Karpas-422 (cell line): ENCODE data around the gene RABGAP1L. TPM values are rescaled to one million over a fixed set of nuclear protein-coding genes. Genes with fewer than 3 reads are reported as not detected.

ENCODE experiments used
- DNase-seq: peaks from one replicate; pipeline ENCODE4 v3.0.0-alpha.2; 2015
- H2AFZ ChIP-seq: fragments of 200-600 bp; sonication (generic); 2 replicates; pipeline ENCODE4 v1.6.1; 2014; ENCODE audit warnings: antibody characterized with exemption, low read length, mixed read lengths
- H3K27ac ChIP-seq: fragments of 200-600 bp; sonication (generic); 2 replicates; pipeline ENCODE4 v1.5.1; 2014; ENCODE audit warnings: mild to moderate bottlenecking, low read length, moderate library complexity
- H3K27me3 ChIP-seq: fragments of 200-600 bp; sonication (generic); 2 replicates; pipeline ENCODE4 v1.6.1; 2014; ENCODE audit warnings: low read length, mixed read lengths
- H3K36me3 ChIP-seq: fragments of 200-600 bp; sonication (generic); 2 replicates; pipeline ENCODE4 v1.6.1; 2014; ENCODE audit warnings: low read length, mixed read lengths; ENCODE audit not compliant: insufficient read depth
- H3K4me1 ChIP-seq: fragments of 200-600 bp; sonication (generic); 2 replicates; pipeline ENCODE4 v1.6.1; 2014; ENCODE audit warnings: mild to moderate bottlenecking, low read length, mixed read lengths
- H3K4me2 ChIP-seq: fragments of 200-600 bp; sonication (generic); 2 replicates; pipeline ENCODE4 v1.6.1; 2014; ENCODE audit warnings: low read length, low read depth, mild to moderate bottlenecking; ENCODE audit not compliant: poor library complexity, severe bottlenecking
- H3K4me3 ChIP-seq: fragments of 200-600 bp; sonication (generic); 2 replicates; pipeline ENCODE4 v1.5.1; 2014; ENCODE audit warnings: mild to moderate bottlenecking, antibody characterized with exemption, low read length, mixed read lengths
- H3K79me2 ChIP-seq: fragments of 200-600 bp; sonication (generic); 2 replicates; pipeline ENCODE4 v1.6.1; 2014; ENCODE audit warnings: mild to moderate bottlenecking, low read length, mixed read lengths
- H3K9ac ChIP-seq: fragments of 200-600 bp; sonication (generic); 2 replicates; pipeline ENCODE4 v1.6.0; 2014; ENCODE audit warnings: low read length
- H3K9me2 ChIP-seq: fragments of 200-600 bp; sonication (generic), shearing (Covaris generic); replicated peaks from 2 replicates; pipeline ENCODE4 v1.6.0; 2014; ENCODE audit warnings: mild to moderate bottlenecking, low read length, moderate library complexity; ENCODE audit not compliant: insufficient read depth
- H3K9me3 ChIP-seq: fragments of 300-700, 200-600 bp; sonication (generic); 2 replicates; pipeline ENCODE4 v1.6.1; 2014; ENCODE audit warnings: low read length, mixed read lengths
- H4K20me1 ChIP-seq: fragments of 200-600 bp; sonication (generic); 2 replicates; pipeline ENCODE4 v1.6.1; 2014; ENCODE audit warnings: mild to moderate bottlenecking, antibody characterized with exemption, low read length, low read depth; ENCODE audit not compliant: insufficient read depth
- total RNA-seq: library from RNA; depleted of rRNA; stranded (reverse); fragments of >200 nt; shearing (Covaris generic); gene quantifications from 2 replicates; pipeline ENCODE4 v1.2.3, GENCODE V29; 2014; ENCODE audit warnings: low replicate concordance

Gene RABGAP1L
- total RNA-seq, 1 experiment from 2014 or later: 28.9 TPM

GRCh38 chr1:174657893-174658292, 498.6 kb downstream of the RABGAP1L start:
- H3K79me2 ChIP-seq: no peaks in the 10 kb centered on the region
- H2AFZ ChIP-seq: no peak overlapping the region
- H3K27ac ChIP-seq: no peak overlapping the region
- H3K27me3 ChIP-seq: no peaks in the 10 kb centered on the region
- no peaks in the 10 kb centered on the region for H3K9me3 ChIP-seq
- no peak overlapping the region for H3K4me3 ChIP-seq
- H4K20me1 ChIP-seq: no peaks in the 10 kb centered on the region
- no peak for DNase-seq
- H3K4me1 ChIP-seq: no peaks in the 10 kb centered on the region
- H3K9ac ChIP-seq: no peak overlapping the region
- no peak overlapping the region for H3K4me2 ChIP-seq
- H3K9me2 ChIP-seq: no peaks in the 10 kb centered on the region
- H3K36me3 ChIP-seq: no peaks in the 10 kb centered on the region

GRCh38 chr1:174659823-174660222, 500.5 kb downstream of the RABGAP1L start:
- DNase-seq: no peak
- H3K27ac ChIP-seq: no peak overlapping the region
- H2AFZ ChIP-seq: no peak overlapping the region
- no peaks in the 10 kb centered on the region for H3K27me3 ChIP-seq
- no peaks in the 10 kb centered on the region for H3K36me3 ChIP-seq
- H3K9me2 ChIP-seq: no peaks in the 10 kb centered on the region
- H3K4me3 ChIP-seq: no peak overlapping the region
- H3K4me1 ChIP-seq: no peaks in the 10 kb centered on the region
- no peaks in the 10 kb centered on the region for H3K79me2 ChIP-seq
- no peaks in the 10 kb centered on the region for H3K9me3 ChIP-seq
- no peak overlapping the region for H3K9ac ChIP-seq
- no peaks in the 10 kb centered on the region for H4K20me1 ChIP-seq
- H3K4me2 ChIP-seq: no peak overlapping the region

DNA sequence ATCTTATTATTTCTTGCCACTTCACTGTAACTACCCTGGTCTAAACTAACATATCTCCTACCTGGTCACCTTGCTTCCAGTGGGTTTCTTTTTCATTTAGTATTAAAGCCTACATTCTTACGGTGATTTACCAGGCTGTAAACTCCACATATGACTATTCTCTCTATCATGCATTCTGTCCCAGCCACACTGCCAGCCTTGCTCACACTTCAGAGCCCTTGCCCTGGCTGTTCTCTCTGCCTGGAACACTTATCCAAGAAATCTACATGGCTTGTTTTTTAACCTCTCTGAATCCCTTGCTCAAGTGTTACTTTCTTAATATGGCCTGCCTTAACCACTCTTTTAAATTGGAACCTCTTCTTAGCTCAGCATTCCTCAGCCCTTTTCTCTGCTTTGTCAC, 501.2 kb downstream of the RABGAP1L start:
- Histone ChIP-seq H3K9me3 (no peaks in the 10 kb centered on the region), H3K27ac (no peak overlapping the region), H3K27me3 (no peaks in the 10 kb centered on the region), H3K36me3 (no peaks in the 10 kb centered on the region), H3K4me1 (no peaks in the 10 kb centered on the region), H3K4me3 (no peak overlapping the region), H3K4me2 (no peak overlapping the region), H3K9ac (no peak overlapping the region), H3K9me2 (no peaks in the 10 kb centered on the region), H3K79me2 (no peaks in the 10 kb centered on the region), H4K20me1 (no peaks in the 10 kb centered on the region), H2AFZ (no peak overlapping the region)
- no peak for DNase-seq

DNA sequence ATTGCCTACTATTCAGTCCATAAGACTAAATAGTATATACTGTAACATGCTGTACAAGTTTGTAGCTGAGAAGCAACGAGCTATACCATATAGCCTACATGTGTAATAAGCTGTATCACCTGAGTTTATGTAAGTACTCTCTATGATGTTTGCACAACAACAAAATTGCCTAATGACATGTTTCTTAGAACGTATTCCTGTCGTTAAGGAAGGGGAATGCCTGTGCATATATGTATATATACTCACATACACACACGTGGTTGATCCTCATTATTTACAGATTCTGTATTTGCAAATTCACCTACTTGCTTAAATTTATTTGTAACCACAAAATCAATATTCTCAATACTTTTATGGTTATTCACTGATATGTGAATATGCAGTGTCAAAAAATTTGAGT, 504.0 kb downstream of the RABGAP1L start:
- Histone ChIP-seq H3K27ac (no peak overlapping the region), H3K9ac (no peak overlapping the region), H3K36me3 (no peaks in the 10 kb centered on the region), H3K9me2 (no peaks in the 10 kb centered on the region), H3K4me1 (no peaks in the 10 kb centered on the region), H3K4me2 (no peak overlapping the region), H2AFZ (no peak overlapping the region), H3K4me3 (no peak overlapping the region), H3K27me3 (0 out of 2 replicates have a peak, but pooled peaks cover 3% of the 10 kb centered on the region), H3K79me2 (no peaks in the 10 kb centered on the region), H4K20me1 (no peaks in the 10 kb centered on the region), H3K9me3 (no peaks in the 10 kb centered on the region)
- no peak for DNase-seq

GRCh38 chr1:174666248-174666647, 506.9 kb downstream of the RABGAP1L start:
- Histone ChIP-seq H3K79me2 (no peaks in the 10 kb centered on the region), H3K4me1 (no peaks in the 10 kb centered on the region), H3K4me3 (no peak overlapping the region), H2AFZ (no peak overlapping the region), H3K9ac (no peak overlapping the region), H3K4me2 (no peak overlapping the region), H3K9me2 (no peaks in the 10 kb centered on the region), H3K27ac (no peak overlapping the region), H4K20me1 (no peaks in the 10 kb centered on the region), H3K9me3 (no peaks in the 10 kb centered on the region), H3K36me3 (no peaks in the 10 kb centered on the region), H3K27me3 (0 out of 2 replicates have a peak, but pooled peaks cover 3% of the 10 kb centered on the region)
- no peak for DNase-seq

- Histone ChIP-seq H3K36me3 (no peaks in the 10 kb centered on the region), H2AFZ (no peak overlapping the region), H3K9ac (no peak overlapping the region), H3K9me2 (no peaks in the 10 kb centered on the region), H3K4me3 (no peak overlapping the region), H4K20me1 (no peaks in the 10 kb centered on the region), H3K4me2 (no peak overlapping the region), H3K79me2 (no peaks in the 10 kb centered on the region), H3K27ac (no peak overlapping the region), H3K9me3 (no peaks in the 10 kb centered on the region), H3K4me1 (no peaks in the 10 kb centered on the region), H3K27me3 (0 out of 2 replicates have a peak, but pooled peaks cover 2% of the 10 kb centered on the region)
- no peak for DNase-seq
Observed at GRCh38 chr1:174671826-174672225, 512.5 kb downstream of the RABGAP1L start.

- no peak overlapping the region for H3K9ac ChIP-seq
- H3K4me1 ChIP-seq: no peaks in the 10 kb centered on the region
- no peak overlapping the region for H3K4me2 ChIP-seq
- no peaks in the 10 kb centered on the region for H3K27me3 ChIP-seq
- no peak overlapping the region for H3K27ac ChIP-seq
- no peak overlapping the region for H3K4me3 ChIP-seq
- H3K9me2 ChIP-seq: no peaks in the 10 kb centered on the region
- DNase-seq: no peak
- no peaks in the 10 kb centered on the region for H3K79me2 ChIP-seq
- H2AFZ ChIP-seq: no peak overlapping the region
- no peaks in the 10 kb centered on the region for H3K9me3 ChIP-seq
- no peaks in the 10 kb centered on the region for H4K20me1 ChIP-seq
- no peaks in the 10 kb centered on the region for H3K36me3 ChIP-seq
Observed at GRCh38 chr1:174676856-174677255, 517.5 kb downstream of the RABGAP1L start.

GRCh38 chr1:174678657-174679056, 519.3 kb downstream of the RABGAP1L start:
- H3K36me3 ChIP-seq: no peaks in the 10 kb centered on the region
- H3K4me3 ChIP-seq: no peak overlapping the region
- H3K27ac ChIP-seq: no peak overlapping the region

DNA sequence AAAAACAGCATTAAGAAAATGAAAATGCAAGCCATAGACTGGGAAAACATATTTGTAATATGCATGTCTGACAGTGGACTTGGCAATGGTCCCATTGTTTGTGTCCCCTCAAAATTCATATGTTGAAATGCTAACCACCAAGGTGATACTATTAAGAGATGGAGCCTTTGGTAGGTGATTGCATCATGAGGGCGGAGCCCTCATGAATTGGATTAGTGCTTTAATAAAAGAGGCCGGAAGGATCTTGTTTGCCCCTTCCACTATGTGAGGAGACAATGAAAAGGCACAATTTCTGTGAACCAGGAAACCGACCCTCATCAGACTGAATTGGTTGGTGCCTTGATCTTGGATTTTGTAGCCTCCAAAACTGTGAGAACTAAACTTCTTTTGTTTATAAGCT, 520.8 kb downstream of the RABGAP1L start:
- Histone ChIP-seq H3K36me3 (no peaks in the 10 kb centered on the region), H3K9me2 (no peaks in the 10 kb centered on the region), H4K20me1 (no peaks in the 10 kb centered on the region), H3K4me2 (no peak overlapping the region), H3K27me3 (no peaks in the 10 kb centered on the region), H3K9me3 (no peaks in the 10 kb centered on the region), H3K27ac (no peak overlapping the region), H3K4me1 (no peaks in the 10 kb centered on the region), H3K9ac (no peak overlapping the region), H2AFZ (no peak overlapping the region), H3K4me3 (no peak overlapping the region), H3K79me2 (no peaks in the 10 kb centered on the region)
- DNase-seq: no peak

More at GRCh38 chr1:174678657-174679056, 519.3 kb downstream of the RABGAP1L start:
- Histone ChIP-seq H3K4me1 (no peaks in the 10 kb centered on the region), H3K9me2 (no peaks in the 10 kb centered on the region), H3K27me3 (no peaks in the 10 kb centered on the region), H2AFZ (no peak overlapping the region), H3K9me3 (no peaks in the 10 kb centered on the region), H3K4me2 (no peak overlapping the region), H3K9ac (no peak overlapping the region), H4K20me1 (no peaks in the 10 kb centered on the region), H3K79me2 (no peaks in the 10 kb centered on the region)
- DNase-seq: no peak
